ENCODE results near the gene HAPLN3.

Gene HAPLN3

GRCh38 chr15:88852476-88852875, 42.9 kb downstream of the HAPLN3 start:
- no peak for DNase-seq (ENCODE audit: low read depth, low spot score)
- POLR2A ChIA-PET, result no interaction called here
- H3K4me3 ChIP-seq (ENCODE audit: low read depth, low read length), result no peak overlapping the region
- CTCF ChIA-PET, result no interaction called here
- no peak for TF ChIP-seq CTCF (IDR thresholded peaks at IDR 0.05; ENCODE audit: insufficient read depth, low read length, missing control alignments)

GRCh38 chr15:88849376-88850072, 45.8 kb downstream of the HAPLN3 start:
- TF ChIP-seq CTCF (IDR thresholded peaks at IDR 0.05; ENCODE audit: insufficient read depth, low read length, missing control alignments), result no peak
- ChIA-PET CTCF (interaction anchor here (0.8 to 1.7 kb wide), 4 partner anchors 15 to 332 kb away, joined by 3 to 6 read pairs (median 5); no protein-coding TSS in a partner anchor), POLR2A (no interaction called here)
- no peak overlapping the region for H3K4me3 ChIP-seq (ENCODE audit: low read depth, low read length)
- no peak for DNase-seq (ENCODE audit: low read depth, low spot score)

GRCh38 chr15:88848203-88848602, 47.1 kb downstream of the HAPLN3 start:
- no peak for DNase-seq (ENCODE audit: low read depth, low spot score)
- TF ChIP-seq CTCF (IDR thresholded peaks at IDR 0.05; ENCODE audit: insufficient read depth, low read length, missing control alignments), result no peak
- no peak overlapping the region for H3K4me3 ChIP-seq (ENCODE audit: low read depth, low read length)
- POLR2A ChIA-PET, result no interaction called here
- CTCF ChIA-PET, result no interaction called here

GRCh38 chr15:88847144-88847543, 48.2 kb downstream of the HAPLN3 start:
- ChIA-PET CTCF (no interaction called here), POLR2A (no interaction called here)
- no peak for DNase-seq (ENCODE audit: low read depth, low spot score)
- no peak overlapping the region for H3K4me3 ChIP-seq (ENCODE audit: low read depth, low read length)
- no peak for TF ChIP-seq CTCF (IDR thresholded peaks at IDR 0.05; ENCODE audit: insufficient read depth, low read length, missing control alignments)

GRCh38 chr15:88845616-88846015, 49.7 kb downstream of the HAPLN3 start:
- POLR2A ChIA-PET, result no interaction called here
- no peak for TF ChIP-seq CTCF (IDR thresholded peaks at IDR 0.05; ENCODE audit: insufficient read depth, low read length, missing control alignments)
- H3K4me3 ChIP-seq (ENCODE audit: low read depth, low read length), result no peak overlapping the region
- no peak for DNase-seq (ENCODE audit: low read depth, low spot score)
- CTCF ChIA-PET, result interaction anchor here (1.0 to 2.4 kb wide), 2 partner anchors 11 to 32 kb away, joined by 3 to 12 read pairs; no protein-coding TSS in a partner anchor

- no peak overlapping the region for H3K4me3 ChIP-seq (ENCODE audit: low read depth, low read length)
- no peak for TF ChIP-seq CTCF (IDR thresholded peaks at IDR 0.05; ENCODE audit: insufficient read depth, low read length, missing control alignments)
- no peak for DNase-seq (ENCODE audit: low read depth, low spot score)
- ChIA-PET CTCF (interaction anchor here (1.0 to 2.4 kb wide), 2 partner anchors 10 to 33 kb away, joined by 3 to 12 read pairs; no protein-coding TSS in a partner anchor), POLR2A (no interaction called here)
These were observed 50.5 kb downstream of the HAPLN3 start for GRCh38 chr15:88844749-88845386.
